ENCODE results near the gene OPN5.

The OPN5 gene

GRCh38 chr6:47865206-47865605 is 83.4 kb downstream of the OPN5 start:
- DNase-seq = no peak

GRCh38 chr6:47875593-47875992 is 93.8 kb downstream of the OPN5 start:
- DNase-seq = no peak

Data from NCI-H510A (cell line).